Endothelial cell of umbilical vein (primary cell): ENCODE results near the gene CDC16. TPM values are rescaled to one million over a fixed set of nuclear protein-coding genes. Genes with fewer than 3 reads are reported as not detected.

Experiments
- BruUV-seq: library from RNA; stranded (reverse); fragments of 400-500 nt; replicated peaks from 2 replicates; lab custom pipeline; 2021; lab: Mats Ljungman, UMichigan
- CTCF ChIA-PET: fragments of 300-600, 350-600 bp; sonication (Branson Sonifier 250); formaldehyde crosslinking; loops from one replicate; lab custom pipeline; 2021; ENCODE audit warnings: antibody characterized with exemption, inconsistent platforms; lab: Charles Lee
- POLR2A ChIA-PET: fragments of 300-600, 350-600 bp; sonication (Branson Sonifier 250); formaldehyde crosslinking; loops from one replicate; lab custom pipeline; 2021; ENCODE audit warnings: antibody characterized with exemption, inconsistent platforms; lab: Charles Lee
- DNase-seq: peaks from one replicate; pipeline ENCODE4 v3.0.0-alpha.2; 2011; ENCODE audit warnings: low read depth, low spot score
- FAIRE-seq: peaks from 2 replicates; lab custom pipeline; 2011; peaks lifted over from hg19 to GRCh38; lab: Jason Lieb, UNC
- H2AFZ ChIP-seq: 2 replicates; pipeline ENCODE4 v1.6.0; 2012; ENCODE audit warnings: low read depth, low read length, control low read depth, inconsistent platforms
- H3K27ac ChIP-seq: 2 replicates; pipeline ENCODE4 v1.5.1; 2011; ENCODE audit warnings: low read depth, mild to moderate bottlenecking, control low read depth, low read length, moderate library complexity; ENCODE audit not compliant: insufficient read depth
- H3K27me3 ChIP-seq, 2 experiments: 2 replicates each; pipeline versions ENCODE4 v1.6.0 to v1.6.1; 2011; ENCODE audit warnings: low read length in 2 of 2, mixed read lengths in 1 of 2; ENCODE audit not compliant: control insufficient read depth in 2 of 2, insufficient read depth in 2 of 2
- H3K36me3 ChIP-seq, 2 experiments: 2 replicates in 1 of 2; 3 replicates in 1 of 2; pipeline ENCODE4 v1.5.1; 2011; ENCODE audit warnings: low read length in 2 of 2, mild to moderate bottlenecking in 1 of 2, moderate library complexity in 1 of 2; ENCODE audit not compliant: control insufficient read depth in 2 of 2, insufficient read depth in 2 of 2; ENCODE audit errors: extremely low read depth in 1 of 2
- H3K4me1 ChIP-seq: 3 replicates; pipeline ENCODE4 v1.5.1; 2011; ENCODE audit warnings: mild to moderate bottlenecking, low read length; ENCODE audit not compliant: control insufficient read depth, insufficient read depth; ENCODE audit errors: extremely low read depth
- H3K4me2 ChIP-seq: 2 replicates; pipeline ENCODE4 v1.6.1; 2011; ENCODE audit warnings: low read length, control low read depth, mixed read lengths; ENCODE audit not compliant: insufficient read depth
- H3K4me3 ChIP-seq, 3 experiments: fragments of 200-600 bp in 1 of 3; sonication (generic), shearing (Covaris generic) in 1 of 3; replicated peaks in 1 of 3; 2 replicates each; pipeline ENCODE4 v1.5.1; 2011 to 2016; ENCODE audit warnings: control low read depth in 3 of 3, low read length in 3 of 3, mild to moderate bottlenecking in 2 of 3, inconsistent platforms in 1 of 3, low read depth in 1 of 3, moderate library complexity in 1 of 3; ENCODE audit not compliant: insufficient read depth in 1 of 3
- H3K79me2 ChIP-seq: 2 replicates; pipeline ENCODE4 v1.6.0; 2012; ENCODE audit warnings: low read length, inconsistent platforms; ENCODE audit not compliant: control insufficient read depth, insufficient read depth
- H3K9ac ChIP-seq: replicated peaks from 2 replicates; pipeline ENCODE3; 2011; ENCODE audit warnings: low read length, control low read depth; ENCODE audit not compliant: insufficient read depth; ENCODE audit errors: extremely low read depth
- H3K9me1 ChIP-seq: replicated peaks from 3 replicates; pipeline ENCODE4 v1.6.0; 2011; ENCODE audit warnings: mild to moderate bottlenecking, low read length; ENCODE audit not compliant: control insufficient read depth, insufficient read depth; ENCODE audit errors: extremely low read depth
- H3K9me3 ChIP-seq: replicated peaks from 2 replicates; pipeline ENCODE4 v1.5.1; 2012; ENCODE audit warnings: low read length, inconsistent platforms; ENCODE audit not compliant: control insufficient read depth, insufficient read depth
- H4K20me1 ChIP-seq: replicated peaks from 2 replicates; pipeline ENCODE3; 2011; ENCODE audit warnings: mild to moderate bottlenecking, low read length; ENCODE audit not compliant: control insufficient read depth, insufficient read depth; ENCODE audit errors: extremely low read depth
- EZH2 ChIP-seq: IDR thresholded peaks from 2 replicates; pipeline ENCODE4 v1.6.1; 2012; ENCODE audit warnings: borderline replicate concordance, low read depth, mild to moderate bottlenecking, moderate library complexity, low read length, inconsistent platforms; ENCODE audit not compliant: severe bottlenecking
- FOS ChIP-seq: IDR thresholded peaks from 2 replicates; pipeline ENCODE4 v1.6.1; 2011; ENCODE audit warnings: mild to moderate bottlenecking, low read length, moderate library complexity, borderline replicate concordance; ENCODE audit not compliant: insufficient read depth
- GATA2 ChIP-seq: IDR thresholded peaks from 2 replicates; pipeline ENCODE4 v1.7.0; 2011; ENCODE audit warnings: low read depth, mild to moderate bottlenecking, moderate library complexity, mixed read lengths, low read length; ENCODE audit not compliant: insufficient read length, insufficient read depth
- JUN ChIP-seq: IDR thresholded peaks from 2 replicates; pipeline ENCODE4 v1.6.1; 2011; ENCODE audit warnings: borderline replicate concordance, low read depth; ENCODE audit not compliant: insufficient read length, insufficient read depth
- MYC ChIP-seq: IDR thresholded peaks from one replicate; pipeline ENCODE4 v1.6.1; 2011; ENCODE audit warnings: mild to moderate bottlenecking, low read depth, low read length
- POLR2A ChIP-seq: IDR thresholded peaks from 2 replicates; pipeline ENCODE4 v1.6.1; 2012; ENCODE audit warnings: low read depth, mild to moderate bottlenecking, control low read depth, low read length
- POLR2AphosphoS5 ChIP-seq: IDR thresholded peaks from 2 replicates; pipeline ENCODE4 v1.6.1; 2012; ENCODE audit warnings: low read depth, mild to moderate bottlenecking, control low read depth, low read length, moderate library complexity; ENCODE audit not compliant: insufficient read depth
- dilution Hi-C: fragments of 300-500 bp; cut with MboI; formaldehyde crosslinking; loops from one replicate; pipeline ENCODE4 v1.15.0; 2019; ENCODE audit warnings: low sequenced_read_pairs; ENCODE audit not compliant: extremely low pct_ligation_motif_present
- intact Hi-C: fragments of 100-400 bp; cut with micrococcal nuclease; formaldehyde crosslinking; loops from one replicate; pipeline ENCODE4 v1.10.0; 2022
- polyA plus RNA-seq, 4 experiments: library from polyadenylated mRNA; depleted of rRNA in 3 of 4; stranded (reverse) in 3 of 4; unstranded in 1 of 4; fragments of >200 nt; gene quantifications; 2 replicates each; pipeline versions ENCODE4 v1.2.1 to v1.2.3, GENCODE V29; 2011 to 2012; ENCODE audit warnings: missing spikeins in 1 of 4
- total RNA-seq: library from RNA; stranded (reverse); gene quantifications from 2 replicates; pipeline ENCODE4 v1.2.3, GENCODE V29; 2021
- TF ChIP-seq, protein P1 (sequence below), 2 donors: IDR thresholded peaks; 1 replicate in 1 of 2; 2 replicates in 1 of 2; pipeline ENCODE4 v1.5.1; 2011; ENCODE audit warnings: low read length in 2 of 2, mild to moderate bottlenecking in 2 of 2, moderate library complexity in 2 of 2, control low read depth in 1 of 2, inconsistent platforms in 1 of 2, low read depth in 1 of 2; ENCODE audit not compliant: insufficient read depth in 1 of 2; ENCODE audit errors: extremely low read depth in 1 of 2
- TF ChIP-seq, protein P2 (sequence below): IDR thresholded peaks from 2 replicates; pipeline ENCODE4 v1.6.1; 2011; ENCODE audit not compliant: insufficient read depth, insufficient read length

CDC16 gene
- total and polyA plus RNA-seq, 2 donors (not counting 3 experiments of a cell fraction or from before 2014, with no cell fraction given) = 41.6 to 83.3 TPM

DNA sequence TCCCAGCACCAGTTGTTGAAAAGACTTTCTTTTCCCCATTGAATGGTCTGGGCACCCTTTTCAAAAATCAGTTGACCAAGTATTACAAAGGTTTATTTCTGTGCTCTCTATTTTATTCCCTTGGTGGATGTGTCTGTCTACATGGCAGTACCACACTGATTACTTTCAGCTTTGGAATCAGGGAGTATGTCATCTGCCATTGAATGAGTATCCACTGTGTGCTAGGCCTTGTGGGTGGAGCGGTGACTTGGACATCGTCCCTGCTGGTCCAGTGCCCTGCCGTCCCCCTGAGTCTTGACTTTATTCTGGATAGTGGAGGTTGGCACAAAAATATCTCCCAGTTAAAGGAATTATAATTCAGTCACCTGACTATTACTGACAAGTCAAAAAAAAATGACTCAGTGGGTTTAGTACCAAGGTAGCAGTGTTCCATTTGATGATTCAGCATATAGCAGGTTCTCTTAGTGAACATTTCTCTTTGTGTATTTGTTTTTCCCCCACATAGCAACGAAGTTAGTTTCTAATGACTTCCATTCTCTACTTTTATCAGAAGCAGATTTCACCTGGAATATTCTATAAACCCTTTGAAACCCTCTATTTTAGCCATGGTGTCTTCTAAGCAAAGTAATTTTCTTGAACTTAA is 50.6 kb downstream of the CDC16 start:
- POLR2A ChIA-PET = no interaction called here
- Histone ChIP-seq H3K79me2 (peaks cover 30% of the 10 kb centered on the region), H3K27ac (no peak overlapping the region)

More for the DNA sequence above, 50.6 kb downstream of the CDC16 start:
- H2AFZ ChIP-seq = no peak overlapping the region
- no peak overlapping the region for H3K9ac ChIP-seq
- no peak overlapping the region for H3K4me3 ChIP-seq
- no peaks in the 10 kb centered on the region for H4K20me1 ChIP-seq
- no peaks in the 10 kb centered on the region for H3K9me1 ChIP-seq
- TF ChIP-seq JUN (no peak), EZH2 (no peak), POLR2AphosphoS5 (no peak), MYC (no peak), POLR2A (no peak), GATA2 (no peak), FOS (no peak)
- TF ChIP-seq, protein P1, sequence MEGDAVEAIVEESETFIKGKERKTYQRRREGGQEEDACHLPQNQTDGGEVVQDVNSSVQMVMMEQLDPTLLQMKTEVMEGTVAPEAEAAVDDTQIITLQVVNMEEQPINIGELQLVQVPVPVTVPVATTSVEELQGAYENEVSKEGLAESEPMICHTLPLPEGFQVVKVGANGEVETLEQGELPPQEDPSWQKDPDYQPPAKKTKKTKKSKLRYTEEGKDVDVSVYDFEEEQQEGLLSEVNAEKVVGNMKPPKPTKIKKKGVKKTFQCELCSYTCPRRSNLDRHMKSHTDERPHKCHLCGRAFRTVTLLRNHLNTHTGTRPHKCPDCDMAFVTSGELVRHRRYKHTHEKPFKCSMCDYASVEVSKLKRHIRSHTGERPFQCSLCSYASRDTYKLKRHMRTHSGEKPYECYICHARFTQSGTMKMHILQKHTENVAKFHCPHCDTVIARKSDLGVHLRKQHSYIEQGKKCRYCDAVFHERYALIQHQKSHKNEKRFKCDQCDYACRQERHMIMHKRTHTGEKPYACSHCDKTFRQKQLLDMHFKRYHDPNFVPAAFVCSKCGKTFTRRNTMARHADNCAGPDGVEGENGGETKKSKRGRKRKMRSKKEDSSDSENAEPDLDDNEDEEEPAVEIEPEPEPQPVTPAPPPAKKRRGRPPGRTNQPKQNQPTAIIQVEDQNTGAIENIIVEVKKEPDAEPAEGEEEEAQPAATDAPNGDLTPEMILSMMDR (IDR thresholded peaks at IDR 0.05; ENCODE audit: extremely low read depth in 1 of 2, insufficient read depth in 1 of 2, low read depth in 1 of 2, low read length in 2 of 2) = no peak
- TF ChIP-seq, protein P2, sequence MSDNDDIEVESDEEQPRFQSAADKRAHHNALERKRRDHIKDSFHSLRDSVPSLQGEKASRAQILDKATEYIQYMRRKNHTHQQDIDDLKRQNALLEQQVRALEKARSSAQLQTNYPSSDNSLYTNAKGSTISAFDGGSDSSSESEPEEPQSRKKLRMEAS = no peak
- intact Hi-C loops = no loop called here
- H3K27me3 ChIP-seq = no peaks in the 10 kb centered on the region
- H3K4me1 ChIP-seq = peaks cover 9% of the 10 kb centered on the region
- FAIRE-seq (no peak), DNase-seq (no peak)
- peaks cover 11 to 14% of the 10 kb centered on the region in 2 experiments for H3K36me3 ChIP-seq
- CTCF ChIA-PET = no interaction called here
- dilution Hi-C loops = no loop called here
- H3K9me3 ChIP-seq = no peaks in the 10 kb centered on the region
- no TSS peak for BruUV-seq
- H3K4me2 ChIP-seq = no peak overlapping the region
